HepG2 (cell line): ENCODE results near the gene MGMT. TPM values are rescaled to one million over a fixed set of nuclear protein-coding genes. Genes with fewer than 3 reads are reported as not detected.

Experiments used
- EP300 ChIP-seq, 3 experiments: sonication (generic) in 1 of 3; formaldehyde crosslinking in 1 of 3; IDR thresholded peaks; 2 replicates each; pipeline versions ENCODE4 v1.5.1 to v1.6.1; 2011 to 2020; ENCODE audit warnings: low read depth in 2 of 3, low read length in 2 of 3, borderline replicate concordance in 1 of 3, improper control_type of control experiment in 1 of 3, mild to moderate bottlenecking in 1 of 3, missing genetic modification reagents in 1 of 3, moderate library complexity in 1 of 3
- FOXO1 ChIP-seq: sonication (generic); formaldehyde crosslinking; IDR thresholded peaks from 2 replicates; pipeline ENCODE4 v1.4.0; 2020; ENCODE audit warnings: missing genetic modification reagents
- GABPA ChIP-seq, 2 experiments: IDR thresholded peaks; 2 replicates each; pipeline ENCODE4 v1.6.1; 2011 to 2016; ENCODE audit warnings: low read depth in 2 of 2, low read length in 1 of 2, missing biosample characterization in 1 of 2, missing genetic modification characterization in 1 of 2
- HINFP ChIP-seq: sonication (generic); formaldehyde crosslinking; IDR thresholded peaks from 2 replicates; pipeline ENCODE4 v1.4.0; 2020; ENCODE audit warnings: low read depth, mild to moderate bottlenecking, missing genetic modification reagents
- RCOR2 ChIP-seq: IDR thresholded peaks from 2 replicates; pipeline ENCODE4 v1.6.1; 2016; ENCODE audit warnings: missing biosample characterization, missing genetic modification reagents
- TARDBP ChIP-seq: sonication (generic); formaldehyde crosslinking; IDR thresholded peaks from 2 replicates; pipeline ENCODE4 v1.8.0; 2022; ENCODE audit warnings: mild to moderate bottlenecking, missing genetic modification reagents
- U2AF2 ChIP-seq: fragments of 200-400 bp; formaldehyde crosslinking; IDR thresholded peaks from 2 replicates; pipeline ENCODE4 v1.6.1; 2017; ENCODE audit warnings: low read depth, mild to moderate bottlenecking, low read length
- ZBTB25 ChIP-seq: IDR thresholded peaks from 2 replicates; pipeline ENCODE4 v1.6.1; 2018; ENCODE audit warnings: missing genetic modification reagents
- ZBTB37 ChIP-seq: sonication (generic); formaldehyde crosslinking; IDR thresholded peaks from 2 replicates; pipeline ENCODE4 v1.4.0; 2020; ENCODE audit warnings: mild to moderate bottlenecking, missing genetic modification reagents
- ZBTB38 ChIP-seq: sonication (generic); formaldehyde crosslinking; IDR thresholded peaks from 2 replicates; pipeline ENCODE4 v1.5.1; 2020; ENCODE audit warnings: mild to moderate bottlenecking, missing genetic modification reagents
- ZMYM3 ChIP-seq: sonication (generic); formaldehyde crosslinking; IDR thresholded peaks from 2 replicates; pipeline ENCODE4 v1.5.1; 2020; ENCODE audit warnings: mild to moderate bottlenecking, missing genetic modification reagents
- ZNF20 ChIP-seq: sonication (generic); formaldehyde crosslinking; IDR thresholded peaks from 2 replicates; pipeline ENCODE4 v1.4.0; 2020; ENCODE audit warnings: mild to moderate bottlenecking, moderate library complexity, missing genetic modification reagents
- polyA plus RNA-seq, 8 experiments: library from polyadenylated mRNA; depleted of rRNA in 3 of 8; stranded (reverse) in 7 of 8; unstranded in 1 of 8; fragments of >200 nt; fragmentation: Illumina TruSeq in 4 of 8; extraction: Trizol in 4 of 8; gene quantifications; 2 replicates each; pipeline versions ENCODE4 v1.2.1 to v1.2.3, GENCODE V29; 2011 to 2016; ENCODE audit warnings: low read depth in 4 of 8, missing spikeins in 1 of 8, mixed read lengths in 1 of 8; ENCODE audit not compliant: insufficient read depth in 1 of 8
- total RNA-seq, 5 experiments: library from RNA; depleted of rRNA; stranded (reverse); fragments of >200 nt; fragmentation: Illumina TruSeq; extraction: Trizol; gene quantifications; 2 replicates each; pipeline ENCODE4 v1.2.3, GENCODE V29; 2016; ENCODE audit warnings: low read depth in 1 of 5

Gene MGMT
- total and polyA plus RNA-seq, 2 of the 13 experiments (the other 11 are each of a cell fraction or from before 2014, with no cell fraction given): 12.0 to 19.5 TPM

GRCh38 chr10:129705676-129706075 is 238.6 kb downstream of the MGMT start (continued):
- no peak for TF ChIP-seq HINFP
- TF ChIP-seq ZBTB38 (CRISPR knock-in tag): no peak
- TF ChIP-seq ZBTB37: no peak
- no peak for TF ChIP-seq TARDBP (CRISPR knock-in tag)
- TF ChIP-seq ZNF20 (CRISPR knock-in tag): no peak
- no peak for TF ChIP-seq FOXO1 (CRISPR knock-in tag)
- TF ChIP-seq ZMYM3: no peak
- no peak for TF ChIP-seq U2AF2
- no peak for TF ChIP-seq EP300 (IDR thresholded peaks at IDR 0.05; ENCODE audit: low read depth in 2 of 2, low read length in 2 of 2)
- no peak for TF ChIP-seq EP300 (CRISPR knock-in tag; IDR thresholded peaks at IDR 0.05; ENCODE audit: borderline replicate concordance)
- TF ChIP-seq GABPA (IDR thresholded peaks at IDR 0.05; ENCODE audit: low read depth, low read length): no peak
- no peak for TF ChIP-seq GABPA (CRISPR knock-in tag; IDR thresholded peaks at IDR 0.05; ENCODE audit: low read depth)
- TF ChIP-seq RCOR2: no peak
- TF ChIP-seq ZBTB25 (CRISPR knock-in tag): no peak
